IPS DF 19.7 (cell line): Measurements from ENCODE around the gene DHX34.
"Not testable (repeated sequence)": the region's sequence is repeated elsewhere in the genome, so short reads cannot be mapped to it uniquely, and the experiment has no call there.

ENCODE experiments used
- DNase-seq: peaks from one replicate; pipeline ENCODE4 v3.0.0-alpha.2; 2013; ENCODE audit warnings: low read depth, low spot score

DHX34 gene

GRCh38 chr19:47331490-47331889 lies 17.6 kb upstream of the DHX34 start:
- DNase-seq: no peak

- no peak for DNase-seq
These were observed 17.1 kb upstream of the DHX34 start, which contains the start of gene C5AR2 for GRCh38 chr19:47331931-47332547. C5AR2 (plus strand) TSS chr19:47332175; CDS start chr19:47340800, 8,625 bp downstream.

- DNase-seq: not testable (repeated sequence)
These were observed 12.1 kb upstream of the DHX34 start for GRCh38 chr19:47336765-47337718.

- no peak for DNase-seq
These were observed 9.8 kb upstream of the DHX34 start for GRCh38 chr19:47339196-47339880.

GRCh38 chr19:47340477-47341208 lies 8.5 kb upstream of the DHX34 start:
- no peak for DNase-seq

- DNase-seq: no peak
These were observed 7.4 kb upstream of the DHX34 start for GRCh38 chr19:47341734-47342133.

GRCh38 chr19:47343194-47343802 lies 5.8 kb upstream of the DHX34 start:
- DNase-seq: no peak

GRCh38 chr19:47344425-47344824 lies 4.7 kb upstream of the DHX34 start:
- DNase-seq: no peak

- DNase-seq: not testable (repeated sequence)
These were observed 3.1 kb upstream of the DHX34 start for GRCh38 chr19:47346024-47346423.

GRCh38 chr19:47350630-47351029 lies 1.5 kb downstream of the DHX34 start:
- DNase-seq: no peak

- DNase-seq: no peak
These were observed 2.4 kb downstream of the DHX34 start for GRCh38 chr19:47351548-47351947.

- no peak for DNase-seq
These were observed 3.0 kb downstream of the DHX34 start for GRCh38 chr19:47352095-47352494.

GRCh38 chr19:47353307-47353712 lies 4.2 kb downstream of the DHX34 start:
- no peak for DNase-seq

GRCh38 chr19:47356900-47357299 lies 7.8 kb downstream of the DHX34 start:
- DNase-seq: no peak

GRCh38 chr19:47357788-47358680 lies 8.9 kb downstream of the DHX34 start:
- DNase-seq: no peak

- DNase-seq: no peak
These were observed 9.8 kb downstream of the DHX34 start for GRCh38 chr19:47358936-47359335.

- DNase-seq: no peak
These were observed 13.2 kb downstream of the DHX34 start for GRCh38 chr19:47362321-47362720.

GRCh38 chr19:47363758-47364531 lies 14.8 kb downstream of the DHX34 start:
- no peak for DNase-seq

GRCh38 chr19:47365455-47365854 lies 16.3 kb downstream of the DHX34 start:
- DNase-seq: not testable (repeated sequence)
